Measurements from ENCODE around the gene NAP1L5.
A peak's percentile ranks its signal among the peaks of the same experiment; 100 is the strongest.

The NAP1L5 gene

DNA sequence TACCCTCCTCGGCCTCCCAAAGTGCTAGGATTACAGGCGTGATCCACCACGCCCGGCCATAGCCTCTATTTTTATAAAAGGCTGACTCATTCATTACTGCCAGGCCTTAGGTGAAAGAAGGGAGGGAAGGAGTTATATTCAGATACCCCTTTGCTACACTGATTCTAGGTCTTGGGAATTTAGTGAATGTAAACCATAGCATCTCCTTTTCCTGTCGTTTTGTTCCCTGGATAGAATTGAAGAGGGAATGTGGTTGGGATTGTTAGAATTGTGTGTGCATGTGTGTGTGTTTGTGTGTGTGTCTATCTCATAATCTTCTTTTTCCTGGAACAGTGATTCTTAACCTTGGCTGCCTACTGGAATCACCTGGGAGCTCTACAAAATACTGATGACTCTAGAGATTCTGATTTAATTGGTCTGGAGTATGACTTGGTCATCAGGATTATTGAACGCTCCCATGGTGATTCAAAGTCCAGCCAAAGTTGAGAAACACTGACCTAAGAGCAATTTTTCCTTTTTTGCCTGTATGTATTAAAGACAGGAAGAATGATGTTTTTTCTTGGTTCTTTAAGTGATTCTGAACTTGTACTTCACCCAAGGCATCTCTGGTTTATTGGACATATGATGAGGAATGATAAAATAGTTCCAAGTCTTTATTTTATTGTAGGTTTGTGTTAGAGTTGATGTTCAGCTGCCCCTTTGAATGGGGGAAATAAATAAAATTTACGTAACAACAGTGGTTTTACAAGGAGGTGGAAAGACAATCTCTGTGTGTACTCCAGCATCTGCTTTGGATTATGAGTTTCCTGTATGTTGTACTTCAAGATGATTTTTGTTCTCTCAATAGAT lies 37.0 kb downstream of the NAP1L5 start:
- H3K4me3 ChIP-seq (ENCODE audit: control insufficient read depth, low read depth, low read length) = no peak overlapping the region
- DNase-seq (ENCODE audit: low read depth) = peak; percentile 85
- TF ChIP-seq, protein P1, sequence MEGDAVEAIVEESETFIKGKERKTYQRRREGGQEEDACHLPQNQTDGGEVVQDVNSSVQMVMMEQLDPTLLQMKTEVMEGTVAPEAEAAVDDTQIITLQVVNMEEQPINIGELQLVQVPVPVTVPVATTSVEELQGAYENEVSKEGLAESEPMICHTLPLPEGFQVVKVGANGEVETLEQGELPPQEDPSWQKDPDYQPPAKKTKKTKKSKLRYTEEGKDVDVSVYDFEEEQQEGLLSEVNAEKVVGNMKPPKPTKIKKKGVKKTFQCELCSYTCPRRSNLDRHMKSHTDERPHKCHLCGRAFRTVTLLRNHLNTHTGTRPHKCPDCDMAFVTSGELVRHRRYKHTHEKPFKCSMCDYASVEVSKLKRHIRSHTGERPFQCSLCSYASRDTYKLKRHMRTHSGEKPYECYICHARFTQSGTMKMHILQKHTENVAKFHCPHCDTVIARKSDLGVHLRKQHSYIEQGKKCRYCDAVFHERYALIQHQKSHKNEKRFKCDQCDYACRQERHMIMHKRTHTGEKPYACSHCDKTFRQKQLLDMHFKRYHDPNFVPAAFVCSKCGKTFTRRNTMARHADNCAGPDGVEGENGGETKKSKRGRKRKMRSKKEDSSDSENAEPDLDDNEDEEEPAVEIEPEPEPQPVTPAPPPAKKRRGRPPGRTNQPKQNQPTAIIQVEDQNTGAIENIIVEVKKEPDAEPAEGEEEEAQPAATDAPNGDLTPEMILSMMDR (IDR thresholded peaks at IDR 0.05; ENCODE audit: control insufficient read depth, insufficient read depth, low read depth, low read length, missing control alignments) = no peak

DNA sequence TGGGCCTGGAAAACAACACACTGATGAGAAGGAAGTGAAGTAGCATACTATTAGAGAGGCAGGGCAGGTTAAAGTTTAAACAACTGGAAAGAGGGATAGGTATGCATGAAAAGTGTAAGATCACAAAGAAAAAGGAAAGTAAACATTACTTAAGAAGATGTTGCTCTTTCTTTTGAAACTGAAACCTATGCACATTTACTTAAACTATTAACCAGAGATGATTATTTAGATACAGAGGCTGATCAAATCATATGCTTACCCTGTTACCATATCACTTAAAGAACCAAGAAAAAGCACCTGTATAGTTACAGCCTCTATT lies 37.8 kb downstream of the NAP1L5 start:
- H3K4me3 ChIP-seq (ENCODE audit: control insufficient read depth, low read depth, low read length) = no peak overlapping the region
- no peak for DNase-seq (ENCODE audit: low read depth)
- TF ChIP-seq, protein P1 (IDR thresholded peaks at IDR 0.05; ENCODE audit: control insufficient read depth, insufficient read depth, low read depth, low read length, missing control alignments) = no peak

DNA sequence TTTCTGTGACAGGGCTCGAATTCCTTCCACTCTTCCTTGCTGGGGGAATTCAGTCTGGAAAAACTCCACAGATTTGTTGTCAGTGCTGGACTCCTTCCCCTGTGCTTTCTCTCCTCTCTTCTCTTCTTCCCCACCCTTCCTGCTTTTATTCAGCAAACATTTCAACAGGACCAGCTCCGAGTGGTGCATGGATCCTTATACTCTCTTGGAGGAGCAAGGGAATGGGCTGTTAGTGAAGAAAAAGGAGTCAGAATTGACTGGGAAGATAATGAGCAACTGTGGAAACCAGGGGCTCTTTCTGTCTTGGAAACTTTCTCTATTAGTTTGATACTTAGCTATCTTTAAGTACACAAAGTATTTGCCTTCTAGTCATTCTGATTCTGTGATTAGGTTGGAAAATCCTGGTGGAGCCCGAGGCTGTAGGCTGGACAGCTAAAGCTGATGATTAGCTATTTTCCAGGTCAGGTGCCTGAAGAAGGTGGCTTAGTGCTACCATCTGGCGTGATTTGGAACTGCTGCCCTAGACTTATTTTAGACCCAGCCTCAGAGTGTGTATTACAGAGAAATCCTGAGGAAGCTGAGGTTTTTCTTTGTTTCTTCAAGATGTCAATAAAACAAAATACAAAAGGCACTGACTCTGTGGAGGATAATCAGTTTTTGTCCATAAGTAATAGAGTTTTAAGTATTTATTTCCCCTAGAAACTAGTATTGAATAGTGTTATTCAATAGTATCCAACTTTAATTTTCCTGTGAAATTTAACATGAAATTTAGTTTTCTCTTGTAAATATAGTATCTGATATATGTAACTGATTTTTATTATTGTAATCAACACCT lies 38.4 kb downstream of the NAP1L5 start:
- DNase-seq (ENCODE audit: low read depth) = peak; percentile 51
- H3K4me3 ChIP-seq (ENCODE audit: control insufficient read depth, low read depth, low read length) = no peak overlapping the region
- TF ChIP-seq, protein P1 (IDR thresholded peaks at IDR 0.05; ENCODE audit: control insufficient read depth, insufficient read depth, low read depth, low read length, missing control alignments) = peak; percentile 82

- TF ChIP-seq, protein P1 (IDR thresholded peaks at IDR 0.05; ENCODE audit: control insufficient read depth, insufficient read depth, low read depth, low read length, missing control alignments) = no peak
Observed at GRCh38 chr4:88655226-88655625, 42.4 kb downstream of the NAP1L5 start.

DNA sequence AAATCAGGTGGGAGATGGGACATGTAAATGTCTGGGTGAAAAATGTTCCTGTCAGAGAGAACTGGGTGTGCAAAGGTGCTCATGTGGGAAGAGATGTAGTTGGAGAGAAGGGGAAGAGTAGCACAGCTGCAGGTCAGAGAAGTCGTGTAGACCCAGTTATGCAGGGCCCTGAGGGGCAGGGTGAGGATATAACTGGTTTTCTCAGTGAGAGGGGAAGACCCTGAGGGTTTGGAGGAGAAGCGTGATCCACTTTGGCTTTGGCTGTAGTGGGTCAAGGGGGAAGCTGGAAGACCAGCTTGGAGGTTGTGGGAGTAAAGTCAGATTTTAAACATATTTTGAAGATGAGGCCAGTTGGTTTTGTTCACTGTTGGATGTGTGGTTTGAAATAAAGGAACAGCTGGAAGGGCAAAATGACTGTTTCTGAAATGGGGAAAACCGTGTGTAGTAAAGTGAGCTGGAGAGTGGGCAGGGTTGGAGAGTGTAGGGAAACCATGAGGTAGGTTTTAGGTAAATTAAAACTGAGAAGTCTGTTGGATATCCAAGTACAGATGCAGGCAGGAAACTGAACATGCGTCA lies 44.2 kb downstream of the NAP1L5 start:
- H3K4me3 ChIP-seq (ENCODE audit: control insufficient read depth, low read depth, low read length) = no peak overlapping the region
- DNase-seq (ENCODE audit: low read depth) = no peak
- TF ChIP-seq, protein P1 (IDR thresholded peaks at IDR 0.05; ENCODE audit: control insufficient read depth, insufficient read depth, low read depth, low read length, missing control alignments) = no peak

More at GRCh38 chr4:88655226-88655625, 42.4 kb downstream of the NAP1L5 start:
- H3K4me3 ChIP-seq (ENCODE audit: control insufficient read depth, low read depth, low read length) = no peak overlapping the region
- no peak for DNase-seq (ENCODE audit: low read depth)

- TF ChIP-seq, protein P1 (IDR thresholded peaks at IDR 0.05; ENCODE audit: control insufficient read depth, insufficient read depth, low read depth, low read length, missing control alignments) = no peak
- H3K4me3 ChIP-seq (ENCODE audit: control insufficient read depth, low read depth, low read length) = no peak overlapping the region
- no peak for DNase-seq (ENCODE audit: low read depth)
Observed at GRCh38 chr4:88649716-88650115, 47.9 kb downstream of the NAP1L5 start.

All from AG09309 (cell line).